Trophoblast cell (in vitro differentiated cells and primary cell): ENCODE data around the gene CCDC74B.
"Not testable (repeated sequence)": the region's sequence is repeated elsewhere in the genome, so short reads cannot be mapped to it uniquely, and the experiment has no call there.

Experiments
- DNase-seq, 2 donors: peaks; one replicate each; pipeline ENCODE4 v3.0.0-alpha.2; 2016
- H2AFZ ChIP-seq: 2 replicates; pipeline ENCODE4 v1.6.1; 2013; ENCODE audit warnings: low read length, moderate library complexity, mild to moderate bottlenecking; ENCODE audit not compliant: insufficient read depth, poor library complexity
- H2AK5ac ChIP-seq: 2 replicates; pipeline ENCODE4 v1.6.1; 2013; ENCODE audit warnings: mild to moderate bottlenecking, low read length
- H2BK120ac ChIP-seq: 2 replicates; pipeline ENCODE4 v1.6.1; 2013; ENCODE audit warnings: low read length, mild to moderate bottlenecking, moderate library complexity; ENCODE audit not compliant: insufficient read depth, poor library complexity
- H2BK12ac ChIP-seq: 2 replicates; pipeline ENCODE4 v1.6.1; 2013; ENCODE audit warnings: mild to moderate bottlenecking, low read length, moderate library complexity
- H2BK5ac ChIP-seq: 2 replicates; pipeline ENCODE4 v1.6.1; 2013; ENCODE audit warnings: low read length, low read depth, moderate library complexity, mild to moderate bottlenecking; ENCODE audit not compliant: poor library complexity
- H3K14ac ChIP-seq: 2 replicates; pipeline ENCODE4 v1.6.1; 2013; ENCODE audit warnings: mild to moderate bottlenecking, low read length
- H3K18ac ChIP-seq: 2 replicates; pipeline ENCODE4 v1.6.1; 2013; ENCODE audit warnings: mild to moderate bottlenecking, low read length
- H3K23ac ChIP-seq: 2 replicates; pipeline ENCODE4 v1.6.1; 2013; ENCODE audit warnings: low read length
- H3K27ac ChIP-seq: 2 replicates; pipeline ENCODE4 v1.5.1; 2013; ENCODE audit warnings: low read depth, mild to moderate bottlenecking, inconsistent platforms, low read length, moderate library complexity
- H3K27me3 ChIP-seq: 2 replicates; pipeline ENCODE4 v1.6.1; 2013; ENCODE audit warnings: inconsistent platforms, mild to moderate bottlenecking, low read length, moderate library complexity; ENCODE audit not compliant: insufficient read depth
- H3K36me3 ChIP-seq, 2 experiments: 1 replicate in 1 of 2; 2 replicates in 1 of 2; pipeline ENCODE4 v1.6.1; 2013; ENCODE audit warnings: low read length in 2 of 2, mild to moderate bottlenecking in 2 of 2, moderate library complexity in 1 of 2; ENCODE audit not compliant: insufficient read depth in 2 of 2, control insufficient read depth in 1 of 2
- H3K4ac ChIP-seq: 2 replicates; pipeline ENCODE4 v1.6.1; 2013; ENCODE audit warnings: low read depth, mild to moderate bottlenecking, low read length, moderate library complexity
- H3K4me1 ChIP-seq, 2 experiments: 1 replicate in 1 of 2; 2 replicates in 1 of 2; pipeline ENCODE4 v1.6.1; 2013; ENCODE audit warnings: low read length in 2 of 2, mild to moderate bottlenecking in 2 of 2, moderate library complexity in 1 of 2; ENCODE audit not compliant: insufficient read depth in 2 of 2, control insufficient read depth in 1 of 2
- H3K4me2 ChIP-seq: 2 replicates; pipeline ENCODE4 v1.6.1; 2013; ENCODE audit warnings: inconsistent platforms, mild to moderate bottlenecking, low read length, moderate library complexity
- H3K4me3 ChIP-seq: 2 replicates; pipeline ENCODE4 v1.5.1; 2013; ENCODE audit warnings: mild to moderate bottlenecking, low read depth, low read length, inconsistent platforms
- H3K79me1 ChIP-seq: one replicate; pipeline ENCODE4 v1.6.1; 2013; ENCODE audit warnings: low read length
- H3K79me2 ChIP-seq: 2 replicates; pipeline ENCODE4 v1.6.1; 2013; ENCODE audit warnings: low read length, mild to moderate bottlenecking; ENCODE audit not compliant: control insufficient read depth, insufficient read depth, poor library complexity
- H3K9ac ChIP-seq: 2 replicates; pipeline ENCODE4 v1.6.1; 2013; ENCODE audit warnings: mild to moderate bottlenecking, low read length
- H3K9me3 ChIP-seq: 2 replicates; pipeline ENCODE4 v1.6.1; 2013; ENCODE audit warnings: low read depth, mild to moderate bottlenecking, control low read depth, inconsistent platforms, low read length; ENCODE audit not compliant: insufficient read depth
- H4K12ac ChIP-seq: 2 replicates; pipeline ENCODE4 v1.6.1; 2013; ENCODE audit warnings: low read depth, mild to moderate bottlenecking, low read length, moderate library complexity
- H4K8ac ChIP-seq: 2 replicates; pipeline ENCODE4 v1.6.1; 2013; ENCODE audit warnings: low read depth, mild to moderate bottlenecking, low read length, moderate library complexity
- H4K91ac ChIP-seq: one replicate; pipeline ENCODE4 v1.6.1; 2013; ENCODE audit warnings: low read depth, mild to moderate bottlenecking, low read length, moderate library complexity
- WGBS: extraction: QIAGEN DNeasy Blood & Tissue Kit; methylation state at CpG from one replicate; pipeline ENCODE4 v1.1.7; 2013; ENCODE audit warnings: missing lambda C conversion rate; ENCODE audit not compliant: insufficient read length, insufficient coverage; ENCODE audit errors: extremely low coverage; 5-methylcytosine and 5-hydroxymethylcytosine counted together

CCDC74B gene

DNA sequence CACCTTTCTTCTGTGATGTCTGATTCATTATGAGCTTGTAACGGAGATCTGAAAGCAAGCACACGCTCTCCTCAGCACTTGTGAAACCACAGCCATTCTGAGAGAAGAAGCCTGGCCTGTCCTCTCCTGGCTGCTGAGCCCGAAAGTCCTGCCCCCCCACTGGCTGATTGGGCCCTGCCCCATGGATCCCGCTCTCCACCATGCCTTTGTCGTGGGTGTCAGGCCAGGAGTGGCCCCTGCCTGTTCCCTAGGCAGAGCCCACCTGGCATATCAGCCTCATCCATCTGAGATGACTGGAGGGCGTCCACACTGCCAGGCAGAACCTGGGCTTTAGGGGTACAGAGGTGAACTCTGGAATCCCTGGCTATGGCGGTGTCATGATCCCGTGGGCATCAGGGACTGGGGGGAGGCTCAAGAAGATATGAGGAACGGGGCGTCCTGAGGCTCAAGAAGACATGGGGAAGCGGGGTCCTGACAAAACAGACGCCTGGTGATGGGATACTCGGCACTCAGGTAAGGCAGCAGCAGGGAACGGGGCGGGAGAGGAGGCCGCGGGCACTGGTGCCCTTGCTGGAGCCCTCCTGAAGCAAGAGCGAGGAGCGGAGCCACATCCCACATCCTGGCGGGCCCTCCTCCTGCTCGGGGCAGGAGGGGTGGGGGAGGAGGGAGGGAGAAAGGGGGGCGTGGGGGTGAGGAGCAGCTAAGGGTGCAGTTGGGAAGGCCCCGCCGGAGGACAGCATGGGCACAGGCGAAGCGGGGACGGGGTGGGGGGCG is 1.5 kb downstream of the CCDC74B start:
- H3K18ac ChIP-seq, H3K23ac ChIP-seq, H3K9me3 ChIP-seq, H2BK5ac ChIP-seq, H3K79me1 ChIP-seq, H3K4ac ChIP-seq, DNase-seq, H3K27ac ChIP-seq, H3K4me3 ChIP-seq, H3K9ac ChIP-seq, H3K36me3 ChIP-seq, H3K27me3 ChIP-seq, H2AFZ ChIP-seq, H3K4me2 ChIP-seq, H3K79me2 ChIP-seq, H3K4me1 ChIP-seq: not testable (repeated sequence)
- H2BK120ac ChIP-seq = peak overlapping the region; percentile 24
- WGBS = no CpG with 5 or more reads among the region's 28 CpGs
- H2AK5ac ChIP-seq = peak overlapping the region; percentile 82
- H4K8ac ChIP-seq = peak overlapping the region; percentile 7
- H4K12ac ChIP-seq = peak overlapping the region; percentile 66
- H4K91ac ChIP-seq = peak overlapping the region; percentile 5
- H3K14ac ChIP-seq = peak overlapping the region; percentile 48
- H2BK12ac ChIP-seq = peak overlapping the region; percentile 68

DNA sequence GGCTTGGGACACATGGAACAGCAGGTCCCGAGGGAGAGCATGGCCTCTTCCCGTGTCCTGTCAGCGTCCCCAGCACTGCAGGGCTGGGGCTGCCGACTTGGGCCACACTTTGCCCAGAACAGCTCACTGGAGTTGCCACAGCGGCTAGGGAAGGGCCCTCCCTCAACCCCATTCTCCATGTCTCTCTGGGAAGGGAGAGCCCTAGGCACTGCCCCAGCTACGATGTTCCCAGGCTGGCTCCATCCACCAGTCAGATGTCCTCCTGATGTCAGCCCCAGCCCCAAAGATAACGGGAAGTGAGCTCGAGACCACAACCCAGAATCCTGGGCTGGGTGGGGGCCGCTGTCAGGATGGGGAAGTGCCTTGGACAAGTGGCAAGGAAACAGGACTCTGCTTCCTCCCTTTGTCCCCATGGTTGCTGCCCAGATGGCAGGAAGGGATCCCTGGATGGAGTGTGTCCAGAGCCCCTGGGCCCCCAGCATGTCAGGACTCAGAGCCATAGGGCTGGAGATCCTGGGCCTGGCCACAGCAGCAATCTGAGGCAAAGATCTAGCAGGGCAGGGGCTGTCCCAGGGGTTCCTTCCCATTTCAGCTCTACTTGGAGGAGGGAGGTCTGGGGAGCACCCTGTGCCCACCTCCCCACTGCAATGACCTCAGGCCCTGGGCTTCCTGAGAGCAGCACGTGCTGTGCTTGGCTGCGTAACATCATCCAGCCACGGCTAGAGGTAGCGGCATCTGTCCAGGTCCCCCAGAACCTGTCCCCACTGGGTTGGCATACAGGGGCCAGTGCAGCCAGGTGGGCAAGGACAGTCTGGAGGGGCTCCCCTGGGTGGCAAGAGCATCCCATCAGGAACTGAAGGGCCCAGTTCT is 2.3 kb downstream of the CCDC74B start:
- not testable (repeated sequence) for H2BK5ac ChIP-seq, H3K36me3 ChIP-seq, DNase-seq, H3K4me2 ChIP-seq, H2BK12ac ChIP-seq, H3K79me1 ChIP-seq, H3K27me3 ChIP-seq, H3K79me2 ChIP-seq, H3K27ac ChIP-seq, H2AK5ac ChIP-seq, H3K9me3 ChIP-seq, H3K9ac ChIP-seq, H4K12ac ChIP-seq, H3K18ac ChIP-seq, H3K4ac ChIP-seq, H4K8ac ChIP-seq, H3K23ac ChIP-seq, H4K91ac ChIP-seq, H2AFZ ChIP-seq, H3K4me1 ChIP-seq, H3K4me3 ChIP-seq, H3K14ac ChIP-seq, H2BK120ac ChIP-seq
- no CpG with 5 or more reads among the region's 13 CpGs for WGBS

DNA sequence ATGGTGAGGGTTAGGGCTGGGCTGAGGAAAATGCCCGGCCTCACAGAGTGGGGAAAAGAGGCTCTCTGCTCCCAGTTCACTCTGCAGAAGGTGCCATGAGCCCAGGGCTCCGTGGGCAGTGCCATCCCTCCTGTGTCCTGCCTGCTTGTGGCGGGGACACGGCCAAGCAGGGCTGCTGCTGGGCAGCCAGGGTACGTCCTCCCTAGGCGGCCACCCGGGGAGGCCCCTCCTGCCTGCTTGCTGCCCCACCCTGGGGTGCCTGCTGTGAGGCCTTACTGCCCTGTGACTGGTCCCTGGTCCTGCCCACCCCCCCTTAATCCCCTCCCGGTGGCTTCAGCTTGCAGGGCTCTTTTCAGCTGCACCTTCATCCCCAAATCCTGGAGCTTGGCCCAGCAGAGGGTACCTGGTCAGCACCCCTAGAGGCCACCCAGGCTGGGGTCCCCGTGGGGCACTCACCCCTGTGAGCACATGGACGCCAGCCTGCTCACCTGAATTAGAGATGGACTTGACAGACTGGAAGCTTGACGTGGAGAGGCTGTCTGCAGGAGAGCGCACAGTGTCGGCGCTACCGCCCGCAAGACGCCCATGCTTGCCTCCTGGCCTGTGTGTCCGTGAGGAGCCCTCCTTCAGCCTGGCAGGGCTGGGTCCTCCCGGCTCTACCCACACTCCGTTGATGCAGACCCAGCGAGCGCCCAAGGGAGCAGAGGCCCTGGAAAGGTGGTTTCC is 3.1 kb downstream of the CCDC74B start:
- not testable (repeated sequence) for H4K8ac ChIP-seq, DNase-seq, H2BK120ac ChIP-seq, H4K91ac ChIP-seq, H3K79me2 ChIP-seq, H3K14ac ChIP-seq, H3K4me3 ChIP-seq, H3K23ac ChIP-seq, H2BK12ac ChIP-seq, H3K18ac ChIP-seq, H2AK5ac ChIP-seq, H3K4me1 ChIP-seq, H2BK5ac ChIP-seq, H3K9me3 ChIP-seq, H3K4ac ChIP-seq, H3K79me1 ChIP-seq, H2AFZ ChIP-seq, H3K27ac ChIP-seq, H4K12ac ChIP-seq, H3K9ac ChIP-seq, H3K4me2 ChIP-seq, H3K36me3 ChIP-seq, H3K27me3 ChIP-seq
- no CpG with 5 or more reads among the region's 22 CpGs for WGBS

DNA sequence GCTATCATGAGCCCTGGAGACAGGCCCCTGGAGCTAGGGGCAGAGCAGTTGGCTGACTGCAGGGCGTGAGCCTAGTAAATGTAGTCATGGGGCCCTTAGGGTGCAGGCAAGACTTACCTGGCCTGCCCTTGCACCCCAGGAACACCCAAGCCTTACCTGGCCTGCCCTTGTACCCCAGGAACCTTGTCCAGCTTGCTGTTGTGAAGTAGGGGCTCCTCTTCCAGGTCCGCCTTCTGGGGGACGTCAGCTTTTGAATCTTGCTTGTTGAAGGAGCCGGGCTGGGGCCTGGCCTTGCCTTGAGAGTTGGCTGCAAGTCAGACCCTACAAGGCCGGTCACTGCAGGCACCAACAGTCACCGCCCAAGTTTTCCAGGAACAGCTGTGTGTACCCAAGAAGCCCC is 3.9 kb downstream of the CCDC74B start:
- not testable (repeated sequence) for H4K12ac ChIP-seq, H4K8ac ChIP-seq, H3K23ac ChIP-seq, H3K4me2 ChIP-seq, H2BK12ac ChIP-seq, H3K27ac ChIP-seq, H3K4ac ChIP-seq, H3K4me1 ChIP-seq, H3K18ac ChIP-seq, H4K91ac ChIP-seq, H3K79me2 ChIP-seq, H3K36me3 ChIP-seq, H3K27me3 ChIP-seq, H3K9me3 ChIP-seq, H3K14ac ChIP-seq, H3K79me1 ChIP-seq, H3K4me3 ChIP-seq, H3K9ac ChIP-seq, DNase-seq, H2BK5ac ChIP-seq, H2AK5ac ChIP-seq, H2BK120ac ChIP-seq, H2AFZ ChIP-seq
- no CpG with 5 or more reads among the region's 6 CpGs for WGBS
